Raji (cell line): ENCODE results near the gene RASSF1.

Experiments used
- POLR2A ChIP-seq: IDR thresholded peaks from 2 replicates; pipeline ENCODE4 v1.6.1; 2011; ENCODE audit warnings: low read depth, low read length, control low read depth; ENCODE audit not compliant: insufficient read depth

Gene RASSF1

DNA sequence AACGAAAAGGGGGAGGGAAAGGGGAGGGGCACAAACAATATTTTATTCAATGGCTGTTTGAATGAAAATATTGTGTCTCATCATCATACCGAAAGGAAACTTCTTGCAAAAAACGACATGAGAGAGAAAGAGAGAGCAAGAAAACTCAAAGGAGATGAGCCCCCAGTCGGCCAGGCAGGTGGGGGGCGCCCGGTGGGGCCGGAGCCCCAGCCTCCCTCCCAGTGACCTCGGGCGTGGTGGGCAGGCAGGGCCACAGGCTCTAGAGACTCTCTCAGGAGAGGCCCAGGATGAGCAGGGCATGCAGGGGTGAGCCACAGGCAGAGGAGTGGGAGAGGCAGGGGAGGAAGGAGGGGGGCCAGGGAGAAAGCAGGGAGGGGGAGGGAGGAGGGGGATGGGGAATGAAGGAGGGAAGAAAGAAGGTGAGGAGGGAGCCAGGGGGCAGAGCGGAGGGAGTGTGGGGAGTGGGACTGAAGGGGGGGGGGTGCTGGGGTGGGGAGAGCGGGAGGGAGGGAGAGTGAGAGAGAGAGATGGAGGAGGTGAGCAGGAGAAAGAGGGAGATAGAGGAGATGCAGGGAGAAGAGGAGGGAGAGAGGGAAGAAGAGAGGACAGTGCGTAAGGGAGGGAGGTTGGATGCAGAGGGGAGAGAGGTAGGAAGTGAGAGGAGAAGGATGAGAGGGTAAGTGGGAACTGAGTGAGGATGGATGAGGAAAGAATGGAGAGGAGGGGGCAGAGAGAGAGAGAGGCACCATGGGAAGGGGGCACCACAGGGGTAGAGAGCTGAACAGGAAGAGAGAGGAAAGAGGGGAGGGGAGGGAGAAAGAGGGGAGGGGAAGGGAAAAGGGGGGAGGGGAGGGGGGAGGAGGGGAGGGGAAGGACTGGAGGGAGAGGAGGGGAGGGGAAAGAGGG, 32.8 kb upstream of the RASSF1 start:
- TF ChIP-seq POLR2A: no peak

DNA sequence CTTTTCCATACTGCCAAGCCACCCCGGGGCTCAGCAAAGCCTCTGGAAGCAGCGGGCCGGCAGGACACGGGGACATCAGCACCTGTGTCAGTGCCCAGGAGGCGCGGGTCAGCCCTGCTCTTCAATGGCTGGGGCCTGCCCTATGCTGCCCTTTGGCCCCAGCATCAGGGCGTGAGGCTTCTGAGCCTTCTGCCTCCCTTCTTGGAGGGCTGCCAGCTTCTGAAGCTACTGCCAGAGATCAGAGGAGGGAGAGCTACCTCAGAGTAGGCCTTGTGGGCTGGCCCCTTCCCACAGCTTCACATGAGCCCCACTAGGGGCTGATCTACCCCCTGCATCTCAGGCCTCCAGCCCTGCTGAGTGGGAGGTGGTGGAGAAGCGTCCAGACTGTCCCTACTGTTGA, 31.7 kb upstream of the RASSF1 start:
- no peak for TF ChIP-seq POLR2A

DNA sequence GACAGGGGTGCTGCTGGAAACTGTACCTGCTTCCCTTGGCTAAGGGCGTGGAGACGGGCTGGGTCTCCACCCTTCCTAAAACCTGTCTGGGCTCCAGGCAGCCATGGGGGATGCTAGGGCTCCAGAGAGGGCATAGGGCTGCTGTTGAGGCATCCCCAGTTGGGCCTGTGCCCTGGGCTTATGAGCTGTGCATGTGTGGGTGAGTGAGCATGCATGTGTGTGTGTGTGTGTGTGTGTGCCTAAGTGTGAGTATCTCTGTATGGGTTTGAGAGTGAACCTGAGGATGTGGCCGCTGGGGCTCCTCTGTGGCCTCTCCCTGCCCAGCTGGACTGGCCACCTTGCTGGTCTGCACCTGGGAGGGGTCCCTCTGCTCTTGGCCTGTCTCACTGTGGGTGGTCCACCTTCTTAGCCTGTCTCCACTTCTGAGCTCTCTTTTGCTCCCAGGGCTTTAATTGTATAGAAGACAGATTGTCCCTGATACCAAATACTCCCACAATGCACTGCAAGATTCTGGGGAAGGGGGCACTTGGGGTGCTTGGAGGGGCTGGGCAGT, 30.6 kb upstream of the RASSF1 start:
- no peak for TF ChIP-seq POLR2A

DNA sequence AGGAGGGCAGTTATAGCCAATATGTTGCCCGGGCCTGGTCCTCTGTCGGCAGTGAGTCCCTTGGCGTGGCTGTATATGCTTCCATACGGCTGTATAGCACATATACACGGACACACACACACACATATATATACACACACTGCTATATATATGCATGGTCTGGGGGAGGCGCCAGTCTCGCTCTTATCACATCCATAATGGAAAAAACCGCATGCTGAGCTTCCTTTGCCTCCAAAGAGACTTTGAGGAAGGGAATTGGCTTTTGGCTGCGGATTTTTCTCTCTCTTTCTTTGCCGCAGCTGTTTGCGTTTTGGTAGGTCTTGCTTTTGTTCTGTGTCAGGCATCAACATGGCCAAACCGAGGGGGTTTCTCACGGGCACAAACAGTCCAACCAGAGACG, 30.0 kb upstream of the RASSF1 start:
- no peak for TF ChIP-seq POLR2A

DNA sequence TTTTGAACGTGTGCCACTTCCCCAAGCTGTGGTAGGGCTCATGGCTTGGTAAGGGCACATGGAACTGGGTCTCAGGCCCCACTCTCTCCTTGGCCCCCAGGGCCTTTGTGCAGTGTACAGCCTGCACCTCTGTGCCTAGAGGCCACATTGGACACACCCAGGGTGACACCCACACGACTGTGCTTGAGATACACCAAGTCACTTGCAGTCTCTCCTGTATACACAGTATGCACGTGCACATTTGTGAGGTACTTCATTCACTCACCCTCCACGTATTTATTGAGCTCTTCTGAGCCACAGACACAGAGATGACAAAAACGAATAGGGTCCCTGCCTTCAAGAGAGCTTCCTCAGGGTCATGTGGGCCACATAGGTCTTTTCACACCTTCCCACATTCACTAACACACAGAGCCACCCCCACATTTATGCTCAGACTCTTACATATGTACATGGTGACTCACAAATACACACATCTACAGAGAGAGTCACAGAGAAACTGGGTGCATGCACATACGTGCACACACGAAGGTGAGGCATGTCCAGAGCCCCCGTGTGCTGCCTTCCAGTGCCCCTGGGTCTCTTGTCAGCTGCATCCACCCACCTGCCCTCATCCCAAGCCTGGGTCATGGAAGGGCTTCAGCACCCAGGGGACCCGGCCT, 28.5 kb upstream of the RASSF1 start:
- no peak for TF ChIP-seq POLR2A

DNA sequence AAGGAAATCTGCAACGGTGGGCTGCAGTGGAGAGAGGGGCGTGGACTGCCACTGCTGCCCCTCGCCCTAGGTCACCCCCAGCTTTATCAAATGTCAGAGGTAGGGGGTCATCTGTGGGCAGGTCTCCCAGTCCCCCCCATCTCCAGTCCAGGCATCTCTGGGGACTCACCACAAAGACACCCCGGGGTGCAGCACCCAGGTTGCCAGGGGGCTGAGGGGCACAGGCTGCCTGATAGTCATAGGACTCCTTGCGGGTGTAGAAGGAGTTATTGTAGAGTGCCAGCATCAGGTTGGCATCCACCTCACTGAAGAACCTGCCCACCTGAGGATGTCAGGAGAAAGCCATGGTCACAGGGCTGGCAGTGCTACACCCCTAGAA, 25.2 kb upstream of the RASSF1 start:
- TF ChIP-seq POLR2A: no peak

DNA sequence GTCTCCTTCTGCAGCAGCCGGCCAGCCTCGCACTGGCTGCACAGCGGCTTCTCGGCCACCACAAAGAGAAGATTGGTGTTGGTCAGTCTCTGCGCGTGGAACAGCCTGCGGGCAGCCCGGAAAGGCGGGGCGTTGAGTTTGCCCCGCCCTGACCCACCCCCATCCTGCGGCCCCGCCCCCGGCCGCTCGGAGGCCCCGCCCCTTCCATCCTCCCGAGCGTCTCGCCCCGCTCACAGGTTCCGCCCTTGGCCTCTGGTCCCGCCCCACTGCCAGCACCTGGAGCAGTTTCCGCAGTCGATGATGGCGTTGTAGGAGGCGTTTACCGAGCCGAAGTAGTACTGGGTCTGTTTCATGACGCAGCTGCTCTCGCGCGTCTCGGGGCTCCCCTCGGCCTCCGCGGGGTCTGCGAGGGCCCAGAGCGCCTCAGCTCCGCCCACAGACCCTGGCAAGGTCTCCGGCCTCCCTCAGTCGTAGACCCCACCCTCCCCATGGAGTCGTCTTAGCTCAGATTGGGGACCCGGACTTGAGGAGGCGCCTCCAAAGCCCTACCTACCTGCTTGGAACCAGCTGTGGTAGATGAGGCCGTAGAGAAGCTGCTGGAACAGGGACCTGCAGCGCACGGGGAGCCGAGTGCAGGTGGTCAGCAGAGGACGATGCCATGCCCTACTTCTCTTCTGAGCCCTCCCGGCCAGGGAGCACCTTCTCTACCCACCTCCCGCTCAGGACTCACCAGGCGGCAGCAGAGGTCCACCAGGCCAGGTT, 24.6 kb upstream of the RASSF1 start:
- TF ChIP-seq POLR2A: no peak

DNA sequence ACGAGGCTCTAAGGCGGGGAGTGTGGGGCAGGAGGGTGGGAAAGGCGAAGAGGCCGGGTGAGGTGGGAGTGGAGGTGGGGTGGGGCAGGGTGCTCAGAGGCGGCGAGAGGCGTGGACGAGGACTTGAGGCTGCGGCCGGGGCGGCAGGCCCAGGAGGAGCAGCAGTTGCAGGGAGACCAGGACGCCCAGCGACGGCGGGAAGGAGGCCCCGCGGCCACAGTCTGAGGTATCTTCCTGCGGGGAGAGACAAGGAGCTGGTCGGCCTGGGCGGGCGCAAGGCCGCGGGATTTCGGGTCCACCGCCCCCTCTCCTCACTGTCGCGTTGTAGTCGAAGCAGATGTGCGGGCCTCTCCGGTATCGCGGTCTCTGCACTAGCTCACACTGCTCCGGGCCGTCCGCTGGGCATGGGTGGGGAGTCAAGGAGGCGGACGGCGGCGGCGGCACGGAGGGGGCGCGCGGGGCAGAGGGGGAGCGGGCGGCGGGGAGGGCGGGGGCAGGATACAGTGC, 24.0 kb upstream of the RASSF1 start:
- no peak for TF ChIP-seq POLR2A

DNA sequence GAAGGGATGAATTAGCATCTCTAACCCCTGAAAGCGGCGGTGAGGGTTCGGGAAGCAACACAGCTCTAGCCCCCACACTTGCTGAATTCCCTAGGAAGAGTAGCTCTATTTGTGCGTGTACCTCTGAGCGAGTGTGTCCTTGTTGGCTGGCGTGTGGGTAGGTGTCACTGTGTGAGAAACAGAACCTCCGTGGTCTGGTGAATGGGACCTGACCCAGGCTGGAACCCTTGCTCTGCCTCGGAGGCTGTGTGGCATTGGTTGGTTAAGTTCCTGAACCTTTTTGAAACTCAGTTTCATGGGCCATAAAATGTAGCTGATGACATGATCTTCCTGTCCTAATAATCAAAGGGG, 19.1 kb upstream of the RASSF1 start:
- no peak for TF ChIP-seq POLR2A

DNA sequence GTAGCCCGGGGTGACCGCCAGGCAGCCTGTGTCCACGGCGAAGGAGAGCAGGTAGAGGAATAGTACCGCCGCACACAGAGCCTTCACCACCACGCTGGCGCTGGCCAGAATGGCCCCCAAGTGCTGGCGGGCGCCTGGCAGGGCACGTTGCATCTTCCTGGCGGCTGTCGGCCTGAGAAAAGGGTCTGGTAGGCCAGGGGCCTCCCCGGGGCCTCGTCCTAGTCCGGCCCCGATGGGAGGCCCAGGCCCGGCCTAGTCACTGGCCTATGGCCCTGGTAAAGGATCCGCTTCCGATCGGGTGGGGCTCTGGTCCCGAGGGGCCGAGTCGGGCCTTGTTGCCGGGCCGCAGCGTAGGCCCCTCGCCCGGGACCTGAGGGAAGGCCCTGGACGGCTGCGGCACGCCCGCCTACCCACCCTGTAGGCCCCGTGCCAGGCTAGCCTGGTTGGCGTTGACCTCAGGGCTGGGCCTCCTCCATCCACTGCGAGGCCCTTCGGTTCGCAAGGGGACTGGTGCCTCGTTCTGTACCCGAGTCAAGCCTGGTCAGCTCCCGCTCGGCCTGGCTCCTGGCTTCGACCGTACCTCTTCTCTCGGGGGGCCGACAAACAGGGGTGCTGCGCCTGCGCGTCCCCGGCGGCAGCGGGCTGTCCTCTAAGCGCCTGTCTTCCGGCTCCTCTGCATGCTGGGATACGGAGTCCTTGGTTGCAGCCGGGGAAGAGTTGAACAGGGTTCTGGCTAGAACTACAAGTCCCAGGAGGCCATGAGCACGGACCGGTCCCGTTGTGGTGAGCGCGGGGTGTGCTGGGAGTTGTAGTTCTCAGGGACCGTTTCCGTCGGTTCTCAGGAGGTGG, 18.5 kb upstream of the RASSF1 start, which contains the start of gene TMEM115:
TSS of gene TMEM115 (minus strand) at position 611 of the 849 bp plus-strand sequence. CDS start at position 153, 458 bp downstream.
- peak; percentile 84 for TF ChIP-seq POLR2A

DNA sequence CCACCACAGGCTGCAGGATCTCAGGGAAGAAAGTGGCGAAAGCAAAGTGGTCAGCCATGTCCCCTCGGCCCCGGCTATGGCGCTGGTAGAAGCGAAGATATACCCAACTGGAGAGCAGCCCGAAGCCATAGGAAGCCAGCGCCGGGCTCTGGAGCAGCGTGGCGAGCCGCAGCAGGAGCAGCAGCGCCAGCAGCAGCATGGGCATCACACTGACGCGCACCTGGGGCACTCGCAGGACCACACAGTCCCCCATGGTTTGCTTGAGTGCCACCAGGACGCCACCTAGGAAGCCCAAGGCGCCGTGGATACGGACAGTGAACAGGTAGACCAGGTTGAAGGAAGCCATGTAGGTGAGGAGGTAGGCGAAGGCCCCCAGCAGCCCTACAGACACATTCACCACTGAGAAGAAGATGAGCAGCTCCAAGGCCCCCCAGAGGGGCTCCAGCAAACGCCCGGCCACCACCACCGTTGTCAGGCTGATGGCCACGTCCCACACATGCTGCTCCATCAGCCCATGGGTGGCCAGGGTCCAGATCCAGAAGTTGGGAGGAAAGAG, 17.8 kb upstream of the RASSF1 start:
- no peak for TF ChIP-seq POLR2A

DNA sequence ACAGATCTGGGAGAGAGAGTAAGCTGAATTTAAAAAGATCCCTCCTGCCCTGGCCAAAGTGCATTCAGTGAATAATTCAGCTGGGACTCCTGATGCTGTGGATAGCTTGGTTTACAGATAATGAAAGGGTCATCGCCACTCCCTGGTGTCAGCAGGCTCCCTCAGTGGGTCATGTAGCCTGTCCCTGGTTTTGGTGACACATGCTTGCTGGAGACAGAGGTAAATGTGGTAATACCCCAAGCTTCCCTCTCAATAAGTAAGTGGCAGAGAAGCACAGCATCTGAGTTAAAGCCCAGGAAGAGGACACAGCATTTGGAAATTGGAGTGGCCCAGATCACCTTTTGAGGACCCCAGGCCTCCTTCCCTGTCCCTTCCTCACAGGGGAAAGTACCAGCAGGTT, 16.8 kb upstream of the RASSF1 start:
- no peak for TF ChIP-seq POLR2A

DNA sequence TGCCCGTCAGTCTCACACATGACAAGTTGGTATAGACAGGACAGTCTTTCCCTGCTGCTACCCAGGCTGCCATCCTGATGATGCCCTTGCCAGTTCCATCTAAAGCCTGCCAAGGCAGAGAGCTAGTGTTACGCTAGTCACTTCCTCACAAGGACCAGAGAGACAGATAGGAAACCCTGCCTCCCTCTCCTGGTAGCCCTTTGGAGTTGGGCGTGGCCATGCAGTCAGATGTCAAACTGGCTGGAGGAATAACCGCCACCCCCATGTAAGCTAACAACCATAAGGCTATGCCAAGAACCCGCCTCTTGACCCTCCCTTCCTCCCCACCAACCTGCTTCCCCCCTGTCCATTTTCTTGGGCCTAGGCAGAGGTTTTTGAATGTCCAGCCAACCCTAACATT, 15.9 kb upstream of the RASSF1 start:
- no peak for TF ChIP-seq POLR2A

DNA sequence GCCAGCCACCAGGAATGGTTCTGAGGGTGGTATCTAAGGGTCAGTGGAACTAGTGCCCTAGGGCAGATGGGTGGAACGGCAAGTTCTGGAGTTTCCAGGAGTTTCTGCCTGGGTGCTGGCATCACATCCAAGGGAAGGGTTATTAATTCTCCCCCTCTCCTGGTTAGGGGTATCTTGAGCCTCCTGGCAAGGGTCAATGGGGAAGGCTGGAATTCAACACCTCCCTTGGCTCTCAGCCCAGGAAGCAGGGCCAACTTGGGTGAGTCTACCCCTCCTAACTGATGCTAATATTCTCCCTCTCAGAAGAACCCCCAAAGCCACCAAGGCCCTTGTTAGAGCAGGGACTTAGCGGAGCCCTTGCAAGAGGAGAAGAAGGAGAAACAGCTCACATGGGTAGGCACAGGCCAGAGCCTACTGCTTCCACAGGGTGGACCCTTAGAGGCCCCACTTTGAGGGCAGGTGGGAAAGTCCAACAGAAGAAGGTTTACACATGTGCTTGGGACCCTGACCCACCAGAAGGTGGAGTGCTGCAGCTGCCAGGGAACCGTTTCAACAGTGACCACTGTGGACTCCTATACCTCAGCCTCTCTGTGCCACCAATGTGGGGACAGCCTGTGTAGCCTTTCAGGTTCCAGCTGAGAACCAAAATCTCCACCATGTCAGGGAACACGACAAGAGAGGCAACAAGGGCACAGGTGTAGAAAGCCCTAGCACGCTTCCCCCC, 15.4 kb upstream of the RASSF1 start:
- no peak for TF ChIP-seq POLR2A

DNA sequence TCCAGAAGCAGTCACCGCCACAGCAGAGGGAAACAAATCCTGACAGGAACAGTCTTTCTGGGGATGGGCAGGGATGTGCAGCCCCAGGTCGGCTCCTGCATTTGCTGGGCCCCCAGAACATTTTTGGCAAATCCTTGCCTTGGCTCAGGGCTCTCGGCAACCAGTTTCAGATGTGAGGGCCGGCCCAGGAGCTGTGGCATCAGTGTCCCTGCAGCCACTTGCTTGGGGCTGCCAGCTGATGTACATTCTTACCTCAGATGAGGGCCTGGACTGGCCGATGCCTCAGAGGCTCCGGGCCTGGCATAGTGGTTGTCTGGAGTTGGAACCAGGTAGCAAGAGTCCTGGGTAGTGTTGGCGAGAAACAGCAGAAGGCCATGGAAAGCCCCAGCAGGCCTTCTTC, 14.2 kb upstream of the RASSF1 start:
- TF ChIP-seq POLR2A: no peak
